Caco-2 (cell line): ENCODE data around the gene MBP. TPM values are rescaled to one million over a fixed set of nuclear protein-coding genes. Genes with fewer than 3 reads are reported as not detected.

Source experiments
- BruUV-seq: library from RNA; stranded (reverse); fragments of 400-500 nt; replicated peaks from 2 replicates; lab custom pipeline; 2021; lab: Mats Ljungman, UMichigan
- CTCF ChIA-PET: fragments of 300-600 bp; sonication (Branson Sonifier 250); formaldehyde crosslinking; loops from one replicate; lab custom pipeline; 2022; ENCODE audit warnings: antibody characterized with exemption; lab: Charles Lee
- POLR2A ChIA-PET: fragments of 300-600 bp; sonication (Branson Sonifier 250); formaldehyde crosslinking; loops from one replicate; lab custom pipeline; 2022; ENCODE audit warnings: antibody characterized with exemption; lab: Charles Lee
- DNase-seq, 2 experiments: peaks; one replicate each; pipeline versions ENCODE4 v3.0.0 to v3.0.0-alpha.2; 2020 to 2022
- H3K27me3 ChIP-seq: replicated peaks from 2 replicates; pipeline ENCODE4 v1.6.0; 2011; ENCODE audit warnings: low read length; ENCODE audit not compliant: control insufficient read depth, insufficient read depth
- H3K36me3 ChIP-seq: 2 replicates; pipeline ENCODE4 v1.5.1; 2011; ENCODE audit warnings: low read length; ENCODE audit not compliant: control insufficient read depth, insufficient read depth
- H3K4me1 ChIP-seq: fragments of 250-450 bp; sonication (Bioruptor Pico); 2 replicates; pipeline ENCODE4 v1.5.1; 2020; ENCODE audit warnings: mild to moderate bottlenecking
- H3K4me3 ChIP-seq: 2 replicates; pipeline ENCODE4 v1.5.1; 2011; ENCODE audit warnings: low read depth, mild to moderate bottlenecking, control low read depth, low read length
- H3K9me3 ChIP-seq: fragments of 250-450 bp; sonication (Bioruptor Pico); 2 replicates; pipeline ENCODE4 v1.5.1; 2020; ENCODE audit warnings: mild to moderate bottlenecking, moderate library complexity
- H3K27ac Mint-ChIP-seq: one replicate; pipeline ENCODE4 v1.8.0; 2022; ENCODE audit warnings: mixed read lengths; ENCODE audit not compliant: unreplicated experiment
- H3K27me3 Mint-ChIP-seq: one replicate; pipeline ENCODE4 v1.8.0; 2022; ENCODE audit warnings: mixed read lengths; ENCODE audit not compliant: insufficient read depth, unreplicated experiment
- H3K36me3 Mint-ChIP-seq: one replicate; pipeline ENCODE4 v1.8.0; 2022; ENCODE audit warnings: mild to moderate bottlenecking, mixed read lengths; ENCODE audit not compliant: insufficient read depth, unreplicated experiment
- H3K4me1 Mint-ChIP-seq: one replicate; pipeline ENCODE4 v1.8.0; 2022; ENCODE audit warnings: low read depth, mixed read lengths; ENCODE audit not compliant: unreplicated experiment
- H3K4me3 Mint-ChIP-seq: one replicate; pipeline ENCODE4 v1.8.0; 2022; ENCODE audit warnings: mild to moderate bottlenecking, moderate library complexity, mixed read lengths; ENCODE audit not compliant: unreplicated experiment
- H3K9me3 Mint-ChIP-seq: one replicate; pipeline ENCODE4 v1.8.0; 2022; ENCODE audit warnings: mixed read lengths; ENCODE audit not compliant: unreplicated experiment
- CTCF ChIP-seq, 2 experiments: fragments of 200-600 bp in 1 of 2; IDR thresholded peaks; 1 replicate in 1 of 2; 2 replicates in 1 of 2; pipeline versions ENCODE4 v1.5.1 to v1.8.0; 2011 to 2022; ENCODE audit warnings: antibody characterized with exemption in 1 of 2, control low read depth in 1 of 2, inconsistent platforms in 1 of 2, low read depth in 1 of 2, low read length in 1 of 2, mild to moderate bottlenecking in 1 of 2, moderate library complexity in 1 of 2; ENCODE audit not compliant: insufficient read depth in 1 of 2, severe bottlenecking in 1 of 2, unreplicated experiment in 1 of 2
- intact Hi-C: fragments of 100-400 bp; cut with micrococcal nuclease; formaldehyde crosslinking; loops from one replicate; pipeline ENCODE4 v1.10.0; 2022; ENCODE audit not compliant: unreplicated experiment
- total RNA-seq: library from RNA; stranded (reverse); gene quantifications from 2 replicates; pipeline ENCODE4 v1.2.3, GENCODE V29; 2022

Gene MBP
- total RNA-seq, 1 experiment from 2014 or later = 11.4 TPM

DNA sequence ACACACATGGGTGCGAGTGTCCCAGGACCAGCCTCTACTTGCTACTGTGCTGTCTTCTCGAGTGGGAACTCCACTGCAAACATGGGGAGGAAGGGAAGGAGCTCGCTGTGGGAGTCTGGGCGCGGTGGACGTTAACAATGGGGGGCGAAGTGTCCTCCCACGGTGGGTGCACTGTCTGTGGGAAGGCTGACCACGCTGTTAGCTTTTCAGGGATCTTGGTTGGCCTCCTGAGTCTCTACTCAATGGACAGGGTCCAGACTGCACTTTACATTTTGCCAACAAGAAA is 146.7 kb downstream of the MBP start:
- Mint-ChIP-seq H3K9me3 (no peaks in the 10 kb centered on the region), H3K4me1 (peaks cover 11% of the 10 kb centered on the region), H3K36me3 (peaks cover 5% of the 10 kb centered on the region), H3K27ac (no peak overlapping the region), H3K4me3 (no peak overlapping the region), H3K27me3 (no peaks in the 10 kb centered on the region)
- no peak overlapping the region for H3K4me3 ChIP-seq
- no peak for TF ChIP-seq CTCF (IDR thresholded peaks at IDR 0.05; ENCODE audit: insufficient read depth in 1 of 2, low read depth in 1 of 2, low read length in 1 of 2, severe bottlenecking in 1 of 2, unreplicated experiment in 1 of 2)
- H3K36me3 ChIP-seq = no peaks in the 10 kb centered on the region
- no peaks in the 10 kb centered on the region for H3K9me3 ChIP-seq
- BruUV-seq = no TSS peak
- POLR2A ChIA-PET = no interaction called here
- intact Hi-C loops = no loop called here
- CTCF ChIA-PET = interaction anchor here (0.6 kb wide), 1 partner anchor 78 kb away, joined by 3 read pairs; no protein-coding TSS in a partner anchor
- no peak for DNase-seq
- H3K4me1 ChIP-seq = no peaks in the 10 kb centered on the region
- H3K27me3 ChIP-seq = no peaks in the 10 kb centered on the region

GRCh38 chr18:76985156-76985950 is 147.2 kb downstream of the MBP start:
- no peak for TF ChIP-seq CTCF (IDR thresholded peaks at IDR 0.05; ENCODE audit: insufficient read depth in 1 of 2, low read depth in 1 of 2, low read length in 1 of 2, severe bottlenecking in 1 of 2, unreplicated experiment in 1 of 2)
- CTCF ChIA-PET = interaction anchor here (0.6 kb wide), 1 partner anchor 79 kb away, joined by 3 read pairs; no protein-coding TSS in a partner anchor
- Mint-ChIP-seq H3K4me1 (peaks cover 5% of the 10 kb centered on the region), H3K27me3 (no peaks in the 10 kb centered on the region), H3K4me3 (no peak overlapping the region), H3K27ac (no peak overlapping the region), H3K9me3 (no peaks in the 10 kb centered on the region), H3K36me3 (peaks cover 5% of the 10 kb centered on the region)
- no peaks in the 10 kb centered on the region for H3K36me3 ChIP-seq
- no peak for DNase-seq
- H3K9me3 ChIP-seq = no peaks in the 10 kb centered on the region
- POLR2A ChIA-PET = no interaction called here
- intact Hi-C loops = no loop called here
- no peak overlapping the region for H3K4me3 ChIP-seq
- no TSS peak for BruUV-seq
- H3K4me1 ChIP-seq = no peaks in the 10 kb centered on the region
- H3K27me3 ChIP-seq = no peaks in the 10 kb centered on the region

DNA sequence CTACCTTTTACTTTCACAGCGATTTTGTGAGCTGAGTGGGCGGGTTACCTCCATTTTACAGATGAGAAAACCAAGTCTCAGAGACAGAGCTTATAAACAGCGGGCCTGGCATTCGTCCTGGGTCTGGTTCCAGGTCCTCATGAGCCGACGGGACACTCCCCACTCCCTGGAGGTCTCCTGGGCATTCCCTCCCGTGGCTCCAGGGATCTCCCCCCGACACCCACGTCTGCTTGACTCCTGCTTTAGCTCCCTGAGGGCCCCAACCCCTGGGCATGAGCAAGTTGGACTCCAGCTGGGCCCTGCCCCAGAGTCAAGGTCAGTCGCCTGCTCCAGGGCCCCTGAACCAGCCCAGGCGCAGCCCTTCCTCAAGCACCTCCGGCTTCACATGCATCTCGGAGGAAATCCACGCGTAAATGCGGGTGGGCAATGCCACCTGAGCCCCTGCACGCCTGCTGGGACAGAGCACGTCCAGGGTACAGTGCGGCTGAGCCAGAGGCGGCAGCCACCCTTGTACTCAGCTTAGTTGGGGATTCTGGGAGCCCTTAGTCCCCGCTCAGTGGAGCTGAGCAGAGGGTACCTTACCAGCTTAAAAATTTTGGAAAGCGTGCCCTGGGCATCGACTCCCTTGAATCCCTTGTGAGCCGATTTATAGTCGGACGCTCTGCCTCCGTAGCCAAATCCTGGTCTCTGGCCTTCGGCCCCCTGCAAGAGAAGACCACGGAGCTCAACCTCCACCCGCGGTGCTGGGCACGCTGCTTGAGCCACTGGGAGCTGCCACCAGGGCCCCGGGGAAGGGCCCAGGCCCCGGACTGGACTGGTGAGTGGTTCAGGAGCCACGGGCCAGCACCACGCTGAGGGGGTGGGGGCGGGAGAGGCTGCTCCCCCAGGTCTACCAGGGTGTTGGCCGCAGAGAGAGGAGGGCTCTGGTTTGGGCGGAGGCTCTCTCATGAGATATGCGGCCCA is 148.1 kb downstream of the MBP start:
- H3K9me3 Mint-ChIP-seq = no peaks in the 10 kb centered on the region
- BruUV-seq = no TSS peak
- H3K36me3 ChIP-seq = no peaks in the 10 kb centered on the region
- no peaks in the 10 kb centered on the region for H3K27me3 ChIP-seq
- DNase-seq = no peak
- H3K4me3 ChIP-seq = no peak overlapping the region
- CTCF ChIA-PET = no interaction called here
- no peak overlapping the region for H3K27ac Mint-ChIP-seq
- peaks cover 5% of the 10 kb centered on the region for H3K36me3 Mint-ChIP-seq
- intact Hi-C loops = loop anchor here (5.0 kb wide), 1 partner anchor 73 kb away; no protein-coding TSS in a partner anchor
- no peaks in the 10 kb centered on the region for H3K27me3 Mint-ChIP-seq
- POLR2A ChIA-PET = no interaction called here
- H3K4me1 ChIP-seq = no peaks in the 10 kb centered on the region
- H3K4me3 Mint-ChIP-seq = no peak overlapping the region
- TF ChIP-seq CTCF (IDR thresholded peaks at IDR 0.05; ENCODE audit: insufficient read depth in 1 of 2, low read depth in 1 of 2, low read length in 1 of 2, severe bottlenecking in 1 of 2, unreplicated experiment in 1 of 2) = no peak
- no peaks in the 10 kb centered on the region for H3K9me3 ChIP-seq
- no peaks in the 10 kb centered on the region for H3K4me1 Mint-ChIP-seq
